Measurements from ENCODE around the gene SYNE2.

SYNE2 gene

DNA sequence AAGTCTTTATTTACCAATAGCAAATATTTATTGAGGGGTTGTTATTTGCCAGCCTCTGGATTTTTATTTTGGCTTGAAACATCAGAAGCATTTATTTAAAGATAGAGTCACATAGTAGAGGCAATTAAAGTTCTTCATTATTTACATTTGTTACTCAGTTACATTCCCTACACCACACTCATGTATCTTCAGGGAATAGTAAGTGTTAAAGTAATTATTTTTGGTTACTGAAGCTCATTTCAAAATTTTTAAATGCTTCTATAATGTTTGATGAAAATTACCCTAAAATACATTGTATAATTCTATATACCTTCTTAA is 235.8 kb downstream of the SYNE2 start:
- no peaks in the 10 kb centered on the region for H3K79me2 ChIP-seq (ENCODE audit: control insufficient read depth, low read length)

GRCh38 chr14:64089920-64090319 is 237.1 kb downstream of the SYNE2 start:
- H3K4me3 ChIP-seq (ENCODE audit: low read length) = no peak overlapping the region
- H3K9me3 ChIP-seq (ENCODE audit: control insufficient read depth, insufficient read depth, low read length) = no peaks in the 10 kb centered on the region
- peaks cover 90% of the 10 kb centered on the region for H3K36me3 ChIP-seq (ENCODE audit: control insufficient read depth, low read length)
- H3K79me2 ChIP-seq (ENCODE audit: control insufficient read depth, low read length) = no peaks in the 10 kb centered on the region
- no peaks in the 10 kb centered on the region for H3K27me3 ChIP-seq (ENCODE audit: control insufficient read depth, low read length)
- H3K4me2 ChIP-seq (ENCODE audit: low read length) = no peak overlapping the region
- no peaks in the 10 kb centered on the region for H3K9me2 ChIP-seq (replicated peaks; ENCODE audit: control insufficient read depth, low read length)
- no peaks in the 10 kb centered on the region; the same call in 1 of the 2 replicates for H4K20me1 ChIP-seq (ENCODE audit: control insufficient read depth, insufficient read depth, low read depth, low read length)
- no peaks in the 10 kb centered on the region for H3K4me1 ChIP-seq (ENCODE audit: control insufficient read depth, low read length)
- TF ChIP-seq EZH2phosphoT487 (IDR thresholded peaks at IDR 0.05; ENCODE audit: borderline replicate concordance, low read length) = no peak
- TF ChIP-seq CTCF (IDR thresholded peaks at IDR 0.05; ENCODE audit: low read depth, low read length, poor library complexity, severe bottlenecking) = no peak
- no peak overlapping the region for H3K27ac ChIP-seq (ENCODE audit: low read depth, low read length)
- peaks cover 6% of the 10 kb centered on the region; the same call in 1 of the 2 replicates for H3F3A ChIP-seq (ENCODE audit: control insufficient read depth, insufficient read depth)

More for the DNA sequence above, 235.8 kb downstream of the SYNE2 start:
- TF ChIP-seq CTCF (IDR thresholded peaks at IDR 0.05; ENCODE audit: low read depth, low read length, poor library complexity, severe bottlenecking) = no peak
- TF ChIP-seq EZH2phosphoT487 (IDR thresholded peaks at IDR 0.05; ENCODE audit: borderline replicate concordance, low read length) = no peak
- no peak overlapping the region for H3K4me3 ChIP-seq (ENCODE audit: low read length)
- H3K27ac ChIP-seq (ENCODE audit: low read depth, low read length) = no peak overlapping the region
- H3K36me3 ChIP-seq (ENCODE audit: control insufficient read depth, low read length) = peaks cover 91% of the 10 kb centered on the region
- no peaks in the 10 kb centered on the region for H3K9me3 ChIP-seq (ENCODE audit: control insufficient read depth, insufficient read depth, low read length)
- H4K20me1 ChIP-seq (ENCODE audit: control insufficient read depth, insufficient read depth, low read depth, low read length) = no peaks in the 10 kb centered on the region; the same call in 1 of the 2 replicates
- H3K4me2 ChIP-seq (ENCODE audit: low read length) = no peak overlapping the region
- peaks cover 6% of the 10 kb centered on the region; the same call in 1 of the 2 replicates for H3F3A ChIP-seq (ENCODE audit: control insufficient read depth, insufficient read depth)
- H3K9me2 ChIP-seq (replicated peaks; ENCODE audit: control insufficient read depth, low read length) = no peaks in the 10 kb centered on the region
- no peaks in the 10 kb centered on the region for H3K4me1 ChIP-seq (ENCODE audit: control insufficient read depth, low read length)
- H3K27me3 ChIP-seq (ENCODE audit: control insufficient read depth, low read length) = no peaks in the 10 kb centered on the region

DNA sequence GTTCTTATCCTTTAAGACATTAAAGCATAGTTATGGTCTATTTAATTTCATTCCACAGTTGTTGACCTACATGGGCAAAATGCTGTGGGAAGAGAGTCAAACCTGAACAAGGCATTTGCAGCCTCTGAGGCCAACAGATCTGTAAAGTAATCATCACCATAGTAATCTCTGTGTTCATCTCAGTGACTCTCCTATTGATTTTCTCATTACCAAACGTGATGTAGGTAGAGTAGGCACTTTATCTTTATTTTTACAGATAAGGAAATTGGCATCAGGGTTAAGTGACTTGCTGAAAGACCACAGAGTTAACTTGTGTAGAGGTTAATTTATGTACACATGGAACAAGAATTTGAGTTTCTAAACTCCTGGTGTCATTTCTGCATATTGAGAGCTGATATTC is 238.4 kb downstream of the SYNE2 start:
- Histone ChIP-seq H4K20me1 (ENCODE audit: control insufficient read depth, insufficient read depth, low read depth, low read length) (no peaks in the 10 kb centered on the region; the same call in 1 of the 2 replicates), H3F3A (ENCODE audit: control insufficient read depth, insufficient read depth) (peaks cover 6% of the 10 kb centered on the region; the same call in 1 of the 2 replicates), H3K27me3 (ENCODE audit: control insufficient read depth, low read length) (no peaks in the 10 kb centered on the region), H3K36me3 (ENCODE audit: control insufficient read depth, low read length) (peaks cover 90% of the 10 kb centered on the region), H3K4me3 (ENCODE audit: low read length) (no peak overlapping the region), H3K27ac (ENCODE audit: low read depth, low read length) (no peak overlapping the region), H3K9me3 (ENCODE audit: control insufficient read depth, insufficient read depth, low read length) (no peaks in the 10 kb centered on the region), H3K79me2 (ENCODE audit: control insufficient read depth, low read length) (no peaks in the 10 kb centered on the region), H3K4me1 (ENCODE audit: control insufficient read depth, low read length) (no peaks in the 10 kb centered on the region), H3K9me2 (replicated peaks; ENCODE audit: control insufficient read depth, low read length) (no peaks in the 10 kb centered on the region), H3K4me2 (ENCODE audit: low read length) (no peak overlapping the region)
- TF ChIP-seq EZH2phosphoT487 (IDR thresholded peaks at IDR 0.05; ENCODE audit: borderline replicate concordance, low read length) (no peak), CTCF (IDR thresholded peaks at IDR 0.05; ENCODE audit: low read depth, low read length, poor library complexity, severe bottlenecking) (no peak)
